T-cell (primary cell): ENCODE measurements around the gene CLRN2. TPM values are rescaled to one million over a fixed set of nuclear protein-coding genes. Genes with fewer than 3 reads are reported as not detected.
"Not testable (repeated sequence)": the region's sequence is repeated elsewhere in the genome, so short reads cannot be mapped to it uniquely, and the experiment has no call there.

Experiments
- ATAC-seq, 4 experiments: fragments of 200-7000 bp in 3 of 4; fragments of 150-1000 bp in 1 of 4; cut with Tn5 transposase; replicated peaks in 1 of 4; 1 replicate in 3 of 4; 2 replicates in 1 of 4; pipeline ENCODE4 v1.10.0; 2021; ENCODE audit warnings: moderate library complexity in 3 of 4, mild to moderate bottlenecking in 2 of 4, moderate number of reproducible peaks in 1 of 4
- CTCF ChIA-PET, 2 donors: fragments of 300-600 bp; sonication (Branson Sonifier 250); formaldehyde crosslinking; loops; one replicate each; lab custom pipeline; 2022; ENCODE audit warnings: antibody characterized with exemption in 2 of 2; lab: Charles Lee
- POLR2A ChIA-PET, 2 donors: fragments of 300-600 bp; sonication (Branson Sonifier 250); formaldehyde crosslinking; loops; one replicate each; lab custom pipeline; 2022; ENCODE audit warnings: antibody characterized with exemption in 2 of 2; lab: Charles Lee
- DNase-seq, 35 experiments: peaks; one replicate each; pipeline versions ENCODE4 v3.0.0 to v3.0.0-alpha.2; 2013 to 2023
- H3K27ac ChIP-seq: one replicate; pipeline ENCODE4 v1.5.1; 2013; ENCODE audit warnings: low read length
- H3K27me3 ChIP-seq, 2 experiments: replicated peaks in 1 of 2; 1 replicate in 1 of 2; 2 replicates in 1 of 2; pipeline versions ENCODE4 v1.6.1 to v1.7.0; 2013; ENCODE audit warnings: low read length in 1 of 2, mixed read lengths in 1 of 2; ENCODE audit not compliant: control insufficient read depth in 2 of 2, insufficient read depth in 2 of 2; ENCODE audit errors: extremely low read depth in 1 of 2
- H3K36me3 ChIP-seq, 2 donors: 1 replicate in 1 of 2; 2 replicates in 1 of 2; pipeline versions ENCODE4 v1.6.1 to v1.7.0; 2013; ENCODE audit warnings: low read length in 1 of 2; ENCODE audit not compliant: control insufficient read depth in 2 of 2, insufficient read depth in 1 of 2; ENCODE audit errors: extremely low read depth in 1 of 2
- H3K4me1 ChIP-seq, 2 experiments: 1 replicate in 1 of 2; 2 replicates in 1 of 2; pipeline versions ENCODE4 v1.6.1 to v1.7.0; 2013; ENCODE audit warnings: low read length in 2 of 2, mixed read lengths in 1 of 2; ENCODE audit not compliant: insufficient read depth in 2 of 2, control insufficient read depth in 1 of 2; ENCODE audit errors: extremely low read depth in 1 of 2
- H3K4me3 ChIP-seq, 2 donors: 1 replicate in 1 of 2; 2 replicates in 1 of 2; pipeline versions ENCODE4 v1.5.1 to v1.7.0; 2013; ENCODE audit warnings: mild to moderate bottlenecking in 2 of 2, low read length in 1 of 2, moderate library complexity in 1 of 2; ENCODE audit not compliant: control insufficient read depth in 1 of 2; ENCODE audit errors: extremely low read depth in 1 of 2
- H3K9me3 ChIP-seq: 2 replicates; pipeline ENCODE4 v1.7.0; 2013
- H3K27ac Mint-ChIP-seq, 2 donors: one replicate each; pipeline ENCODE4 v1.8.0; 2020 to 2021; ENCODE audit warnings: mild to moderate bottlenecking in 2 of 2, mixed read lengths in 2 of 2
- H3K27me3 Mint-ChIP-seq, 2 donors: one replicate each; pipeline ENCODE4 v1.8.0; 2021 to 2022; ENCODE audit warnings: mixed read lengths in 2 of 2
- H3K36me3 Mint-ChIP-seq: one replicate; pipeline ENCODE4 v1.8.0; 2021; ENCODE audit warnings: mixed read lengths
- H3K4me1 Mint-ChIP-seq, 3 donors: one replicate each; pipeline ENCODE4 v1.8.0; 2020 to 2022; ENCODE audit warnings: mixed read lengths in 3 of 3, mild to moderate bottlenecking in 1 of 3
- H3K4me3 Mint-ChIP-seq, 3 donors: one replicate each; pipeline ENCODE4 v1.8.0; 2020 to 2022; ENCODE audit warnings: mild to moderate bottlenecking in 3 of 3, mixed read lengths in 3 of 3, moderate library complexity in 3 of 3
- H3K9me3 Mint-ChIP-seq, 3 donors: one replicate each; pipeline ENCODE4 v1.8.0; 2020 to 2022; ENCODE audit warnings: mixed read lengths in 3 of 3
- WGBS: methylation state at CpG from one replicate; pipeline ENCODE4 v1.1.5; 2013; ENCODE audit warnings: missing lambda C conversion rate; ENCODE audit not compliant: insufficient coverage; 5-methylcytosine and 5-hydroxymethylcytosine counted together
- total RNA-seq, 35 experiments: library from RNA in 6 of 35; stranded (reverse) in 6 of 35; fragments of 120-200 nt in 1 of 35; gene quantifications; one replicate each; pipeline versions ENCODE4 v1.2.1 to v1.2.4 and lab custom pipeline; 2013 to 2026

The CLRN2 gene
- total RNA-seq, 5 donors from 2014 or later (not counting 1 experiment from before 2014, with no cell fraction given): not detected

- Histone ChIP-seq H3K27ac (no peak overlapping the region), H3K27me3 (peaks cover 2 to 7% of the 10 kb centered on the region in 2 experiments), H3K9me3 (no peaks in the 10 kb centered on the region), H3K36me3 (no peaks in the 10 kb centered on the region), H3K4me1 (no peaks in the 10 kb centered on the region), H3K4me3 (no peak overlapping the region)
- no peaks in the 10 kb centered on the region for H3K36me3 Mint-ChIP-seq
- H3K9me3 Mint-ChIP-seq: no peaks in the 10 kb centered on the region
- H3K27me3 Mint-ChIP-seq: peaks cover 3 to 5% of the 10 kb centered on the region in 2 donors
- ChIA-PET CTCF (interaction anchor here in 1 of 2 donors (0.7 kb wide), 1 partner anchor 1855 kb away, joined by 5 read pairs; no protein-coding TSS in a partner anchor), POLR2A (no interaction called here)
- DNase-seq (no peak), ATAC-seq (no peak)
- peaks cover 0 to 5% (median 0%) of the 10 kb centered on the region in 3 donors for H3K4me1 Mint-ChIP-seq
- WGBS: 67% methylated on average over 1 of the region's 4 CpGs
- no peak overlapping the region for H3K27ac Mint-ChIP-seq
- H3K4me3 Mint-ChIP-seq: no peak overlapping the region
These were observed 20.3 kb downstream of the CLRN2 start for GRCh38 chr4:17535242-17535641.

- POLR2A ChIA-PET: no interaction called here
- H3K27me3 Mint-ChIP-seq: peaks cover 4 to 5% of the 10 kb centered on the region in 2 donors
These were observed 20.9 kb downstream of the CLRN2 start for GRCh38 chr4:17535906-17536305.

GRCh38 chr4:17537060-17537459 is 22.1 kb downstream of the CLRN2 start:
- not testable (repeated sequence) for H3K4me1 ChIP-seq, H3K4me3 Mint-ChIP-seq, H3K36me3 ChIP-seq, H3K36me3 Mint-ChIP-seq, H3K9me3 Mint-ChIP-seq, H3K4me1 Mint-ChIP-seq, H3K27ac ChIP-seq, H3K27ac Mint-ChIP-seq, H3K4me3 ChIP-seq, H3K27me3 Mint-ChIP-seq, H3K27me3 ChIP-seq, DNase-seq, H3K9me3 ChIP-seq, ATAC-seq
- POLR2A ChIA-PET: interaction anchor here in 1 of 2 donors (0.7 kb wide), 1 partner anchor 1323 kb away, joined by 3 read pairs; no protein-coding TSS in a partner anchor
- CTCF ChIA-PET: interaction anchor here in 1 of 2 donors (1.1 kb wide), 1 partner anchor 12 kb away, joined by 3 read pairs; no protein-coding TSS in a partner anchor
- 65% methylated on average over 2 of the region's 6 CpGs for WGBS

More at GRCh38 chr4:17535906-17536305, 20.9 kb downstream of the CLRN2 start:
- 100% methylated on average over 1 of the region's 3 CpGs for WGBS
- CTCF ChIA-PET: interaction anchor here in 1 of 2 donors (1.0 kb wide), 1 partner anchor 13 kb away, joined by 3 read pairs; no protein-coding TSS in a partner anchor
- H3K4me1 ChIP-seq: no peaks in the 10 kb centered on the region
- H3K27me3 ChIP-seq: peaks cover 2 to 7% of the 10 kb centered on the region in 2 experiments
- DNase-seq: no peak
- H3K4me3 ChIP-seq: no peak overlapping the region
- H3K4me3 Mint-ChIP-seq: no peak overlapping the region
- no peaks in the 10 kb centered on the region for H3K36me3 Mint-ChIP-seq
- H3K36me3 ChIP-seq: no peaks in the 10 kb centered on the region
- no peak overlapping the region for H3K27ac ChIP-seq
- H3K4me1 Mint-ChIP-seq: peaks cover 0 to 5% (median 0%) of the 10 kb centered on the region in 3 donors
- no peak for ATAC-seq
- H3K27ac Mint-ChIP-seq: no peak overlapping the region
- no peaks in the 10 kb centered on the region for H3K9me3 ChIP-seq
- H3K9me3 Mint-ChIP-seq: no peaks in the 10 kb centered on the region

- WGBS: 71% methylated on average over 4 of the region's 6 CpGs
- ChIA-PET CTCF (no interaction called here), POLR2A (interaction anchor here in 1 of 2 donors (1.0 kb wide), 1 partner anchor 261 kb away, joined by 3 read pairs; no protein-coding TSS in a partner anchor)
- H3K36me3 Mint-ChIP-seq: no peaks in the 10 kb centered on the region
- Histone ChIP-seq H3K27ac (no peak overlapping the region), H3K4me3 (no peak overlapping the region), H3K9me3 (no peaks in the 10 kb centered on the region), H3K4me1 (no peaks in the 10 kb centered on the region), H3K27me3 (no peaks in the 10 kb centered on the region), H3K36me3 (no peaks in the 10 kb centered on the region)
- peaks cover 18 to 22% of the 10 kb centered on the region in 2 donors for H3K27me3 Mint-ChIP-seq
- no peaks in the 10 kb centered on the region for H3K9me3 Mint-ChIP-seq
- ATAC-seq: no peak
- no peak overlapping the region for H3K27ac Mint-ChIP-seq
- no peak for DNase-seq
- H3K4me1 Mint-ChIP-seq: peaks cover 1 to 5% (median 1%) of the 10 kb centered on the region in 3 donors
- H3K4me3 Mint-ChIP-seq: no peak overlapping the region
These were observed 29.2 kb downstream of the CLRN2 start for GRCh38 chr4:17544205-17544604.

GRCh38 chr4:17544831-17545234 is 29.9 kb downstream of the CLRN2 start:
- POLR2A ChIA-PET: interaction anchor here in 1 of 2 donors (1.0 kb wide), 1 partner anchor 260 kb away, joined by 3 read pairs; no protein-coding TSS in a partner anchor
- Histone ChIP-seq H3K9me3 (no peaks in the 10 kb centered on the region), H3K4me1 (no peaks in the 10 kb centered on the region), H3K27me3 (no peaks in the 10 kb centered on the region), H3K36me3 (no peaks in the 10 kb centered on the region), H3K4me3 (no peak overlapping the region), H3K27ac (no peak overlapping the region)
- Mint-ChIP-seq H3K4me3 (no peak overlapping the region), H3K27ac (no peak overlapping the region), H3K36me3 (no peaks in the 10 kb centered on the region), H3K9me3 (no peaks in the 10 kb centered on the region), H3K4me1 (peaks cover 1 to 10% (median 1%) of the 10 kb centered on the region in 3 donors), H3K27me3 (peaks cover 17 to 22% of the 10 kb centered on the region in 2 donors)
- DNase-seq (no peak), ATAC-seq (no peak)
- CTCF ChIA-PET: no interaction called here
- WGBS: 56% methylated on average over 3 of the region's 3 CpGs

- Mint-ChIP-seq H3K4me1 (peaks cover 1 to 10% (median 1%) of the 10 kb centered on the region in 3 donors), H3K27me3 (peaks cover 14 to 19% of the 10 kb centered on the region in 2 donors), H3K27ac (no peak overlapping the region), H3K9me3 (no peaks in the 10 kb centered on the region), H3K36me3 (no peaks in the 10 kb centered on the region), H3K4me3 (no peak overlapping the region)
- Histone ChIP-seq H3K4me3 (no peak overlapping the region), H3K27ac (no peak overlapping the region), H3K36me3 (no peaks in the 10 kb centered on the region), H3K27me3 (no peaks in the 10 kb centered on the region), H3K9me3 (no peaks in the 10 kb centered on the region), H3K4me1 (no peaks in the 10 kb centered on the region)
- DNase-seq (no peak), ATAC-seq (no peak)
- 83% methylated on average over 3 of the region's 11 CpGs for WGBS
- ChIA-PET CTCF (interaction anchor here in 1 of 2 donors (0.7 to 0.8 kb wide), 2 partner anchors 29 to 31 kb away, joined by 3 read pairs; partner anchors contain the start of gene LAP3), POLR2A (no interaction called here)
These were observed 30.6 kb downstream of the CLRN2 start for GRCh38 chr4:17545374-17546140.
